HCT116 (cell line): ENCODE results near the gene EXOC4. TPM values are rescaled to one million over a fixed set of nuclear protein-coding genes. Genes with fewer than 3 reads are reported as not detected.

Experiments
- ATAC-seq: fragments of 200-7000 bp; cut with Tn5 transposase; 2 replicates; pipeline ENCODE4 v1.9.1; 2020; ENCODE audit warnings: mild to moderate bottlenecking, moderate library complexity
- BruUV-seq: library from RNA; stranded (reverse); fragments of 400-500 nt; replicated peaks from 2 replicates; lab custom pipeline; 2021; lab: Mats Ljungman, UMichigan
- CTCF ChIA-PET: fragments of 300-600 bp; sonication (Branson Sonifier 250); formaldehyde crosslinking; loops from one replicate; lab custom pipeline; 2021; ENCODE audit warnings: antibody characterized with exemption; lab: Charles Lee
- POLR2A ChIA-PET: fragments of 300-600, 350-600 bp; sonication (Branson Sonifier 250); formaldehyde crosslinking; loops from one replicate; lab custom pipeline; 2021; ENCODE audit warnings: antibody characterized with exemption; lab: Charles Lee
- RAD21 ChIA-PET, 2 experiments: fragments of 300-600 bp; sonication (Branson Sonifier 250); formaldehyde crosslinking; loops; one replicate each; lab custom pipeline; 2023; ENCODE audit warnings: low total read pairs in 2 of 2; ENCODE audit not compliant: uncharacterized antibody in 2 of 2, unreplicated experiment in 2 of 2, low non-redundant PET in 1 of 2; lab: Charles Lee
- DNase-seq: peaks from one replicate; pipeline ENCODE4 v3.0.0-alpha.2; 2010; ENCODE audit warnings: low read depth, low spot score
- H2AFZ ChIP-seq: fragments of 200-600 bp; shearing (Covaris generic), sonication (generic); 2 replicates; pipeline ENCODE4 v1.6.1; 2017; ENCODE audit warnings: low read depth, mixed run types, mixed read lengths, antibody characterized with exemption, low read length; ENCODE audit not compliant: poor library complexity, severe bottlenecking
- H3K27ac ChIP-seq: 2 replicates; pipeline ENCODE4 v1.5.1; 2012; ENCODE audit warnings: low read depth, low read length
- H3K27me3 ChIP-seq: fragments of 200-600 bp; sonication (generic); 2 replicates; pipeline ENCODE4 v1.6.1; 2016; ENCODE audit warnings: mixed run types, low read length, mixed read lengths; ENCODE audit not compliant: insufficient read depth
- H3K36me3 ChIP-seq, 2 experiments: fragments of 200-500 bp in 1 of 2; fragments of 200-600 bp in 1 of 2; sonication (Bioruptor generic) in 1 of 2; sonication (generic) in 1 of 2; 2 replicates each; pipeline versions ENCODE4 v1.5.1 to v1.6.1; 2014 to 2016; ENCODE audit warnings: low read length in 2 of 2, inconsistent platforms in 1 of 2, mixed read lengths in 1 of 2, mixed run types in 1 of 2; ENCODE audit not compliant: insufficient read depth in 2 of 2, control insufficient read depth in 1 of 2
- H3K4me1 ChIP-seq, 2 experiments: fragments of 200-600 bp in 1 of 2; sonication (generic) in 1 of 2; 2 replicates each; pipeline versions ENCODE4 v1.5.1 to v1.6.1; 2012 to 2017; ENCODE audit warnings: low read length in 2 of 2, inconsistent platforms in 1 of 2, mild to moderate bottlenecking in 1 of 2, mixed read lengths in 1 of 2, mixed run types in 1 of 2, moderate library complexity in 1 of 2; ENCODE audit not compliant: insufficient read depth in 2 of 2, control insufficient read depth in 1 of 2
- H3K4me2 ChIP-seq: fragments of 200-600 bp; sonication (generic); 2 replicates; pipeline ENCODE4 v1.6.1; 2017; ENCODE audit warnings: mixed run types, low read length, mixed read lengths
- H3K4me3 ChIP-seq, 2 experiments: fragments of 200-600 bp in 1 of 2; sonication (generic) in 1 of 2; replicated peaks in 1 of 2; 2 replicates each; pipeline ENCODE4 v1.5.1; 2011 to 2016; ENCODE audit warnings: low read length in 2 of 2, control low read depth in 1 of 2, low read depth in 1 of 2, mild to moderate bottlenecking in 1 of 2, mixed read lengths in 1 of 2, mixed run types in 1 of 2
- H3K79me2 ChIP-seq: fragments of 200-600 bp; sonication (generic); 2 replicates; pipeline ENCODE4 v1.6.1; 2017; ENCODE audit warnings: mild to moderate bottlenecking, mixed run types, low read length, moderate library complexity, mixed read lengths; ENCODE audit not compliant: insufficient read depth
- H3K9ac ChIP-seq: fragments of 200-600 bp; sonication (generic); 2 replicates; pipeline ENCODE4 v1.6.1; 2016; ENCODE audit warnings: low read length, mixed read lengths
- H3K9me2 ChIP-seq: fragments of 200-600 bp; sonication (generic), shearing (Covaris generic); 2 replicates; pipeline ENCODE4 v1.6.1; 2017; ENCODE audit warnings: mixed run types, mild to moderate bottlenecking, moderate library complexity; ENCODE audit not compliant: insufficient read depth
- H3K9me3 ChIP-seq, 2 experiments: fragments of 200-500 bp in 1 of 2; fragments of 200-600 bp in 1 of 2; sonication (Bioruptor generic) in 1 of 2; sonication (generic) in 1 of 2; 2 replicates each; pipeline ENCODE4 v1.6.1; 2014 to 2017; ENCODE audit warnings: low read length in 2 of 2, mixed read lengths in 2 of 2, inconsistent platforms in 1 of 2, low read depth in 1 of 2, mild to moderate bottlenecking in 1 of 2, mixed run types in 1 of 2, moderate library complexity in 1 of 2; ENCODE audit not compliant: control insufficient read depth in 1 of 2, insufficient read depth in 1 of 2
- H4K20me1 ChIP-seq: fragments of 200-600 bp; sonication (generic), shearing (Covaris generic); 2 replicates; pipeline ENCODE4 v1.6.1; 2017; ENCODE audit warnings: mixed run types, mild to moderate bottlenecking, moderate library complexity; ENCODE audit not compliant: insufficient read depth
- CEBPB ChIP-seq: IDR thresholded peaks from 2 replicates; pipeline ENCODE4 v1.6.1; 2012; ENCODE audit warnings: low read depth
- CTCF ChIP-seq, 3 experiments: fragments of 200-600 bp in 1 of 3; sonication (generic) in 1 of 3; IDR thresholded peaks in 2 of 3; conservative IDR thresholded peaks in 1 of 3; 2 replicates each; pipeline ENCODE4 v1.5.1; 2012 to 2017; ENCODE audit warnings: low read depth in 2 of 3, low read length in 2 of 3, antibody characterized with exemption in 1 of 3, borderline replicate concordance in 1 of 3, control low read depth in 1 of 3, mild to moderate bottlenecking in 1 of 3, mixed read lengths in 1 of 3, mixed run types in 1 of 3, moderate library complexity in 1 of 3; ENCODE audit not compliant: insufficient read depth in 1 of 3
- EGR1 ChIP-seq: IDR thresholded peaks from 2 replicates; pipeline ENCODE4 v1.6.1; 2012; ENCODE audit warnings: low read depth
- EZH2 ChIP-seq: fragments of 200-600 bp; sonication (generic); IDR thresholded peaks from 2 replicates; pipeline ENCODE4 v1.6.1; 2017; ENCODE audit warnings: antibody characterized with exemption, mixed run types
- EZH2phosphoT487 ChIP-seq: fragments of 200-600 bp; IDR thresholded peaks from 2 replicates; pipeline ENCODE4 v1.6.1; 2018; ENCODE audit warnings: antibody characterized with exemption, borderline replicate concordance
- RAD21 ChIP-seq: IDR thresholded peaks from 2 replicates; pipeline ENCODE4 v1.6.1; 2012; ENCODE audit warnings: low read depth, mild to moderate bottlenecking
- REST ChIP-seq: IDR thresholded peaks from 2 replicates; pipeline ENCODE4 v1.6.1; 2012; ENCODE audit warnings: low read depth
- SP1 ChIP-seq: IDR thresholded peaks from 2 replicates; pipeline ENCODE4 v1.6.1; 2012; ENCODE audit warnings: low read depth
- SRF ChIP-seq: IDR thresholded peaks from 2 replicates; pipeline ENCODE4 v1.6.1; 2012; ENCODE audit warnings: low read depth
- intact Hi-C: fragments of 100-400 bp; cut with micrococcal nuclease; formaldehyde crosslinking; loops from 2 replicates; pipeline ENCODE4 v1.10.0; 2022
- total RNA-seq: library from RNA; stranded (reverse); gene quantifications from one replicate; pipeline ENCODE4 v1.2.1, GENCODE V29; 2021; ENCODE audit not compliant: unreplicated experiment
- TF ChIP-seq, protein P1 (sequence below): IDR thresholded peaks from 2 replicates; pipeline ENCODE4 v1.6.1; 2012
- TF ChIP-seq, protein P2 (sequence below): IDR thresholded peaks from 2 replicates; pipeline ENCODE4 v1.6.1; 2011; ENCODE audit warnings: mild to moderate bottlenecking, low read length, moderate library complexity; ENCODE audit not compliant: insufficient replicate concordance; ENCODE audit errors: extremely low read depth

Gene EXOC4
- total RNA-seq, 1 experiment from 2014 or later, result 40.3 TPM

DNA sequence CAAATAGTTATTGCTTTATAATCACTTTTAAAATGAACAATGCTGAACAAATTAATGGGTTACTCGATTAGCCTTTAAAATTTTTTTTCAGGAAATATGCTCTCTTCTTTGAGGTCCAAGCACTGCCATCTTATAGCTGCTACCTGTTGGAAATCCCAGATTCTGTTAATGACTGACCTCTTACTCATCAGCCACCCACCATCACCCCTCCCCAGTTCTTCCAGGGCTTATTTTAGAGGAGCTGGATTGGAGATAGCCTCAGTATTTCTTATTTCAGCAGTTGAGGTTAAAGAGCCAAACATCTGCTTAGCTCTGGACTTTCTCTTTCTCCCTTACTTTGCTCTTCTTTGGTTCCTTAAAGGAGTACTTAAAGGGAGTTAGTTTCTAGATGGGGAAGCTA is 420.0 kb downstream of the EXOC4 start:
- DNase-seq, result no peak
- no peaks in the 10 kb centered on the region for H3K79me2 ChIP-seq
- ChIA-PET RAD21 (no interaction called here), POLR2A (no interaction called here)
- no peaks in the 10 kb centered on the region for H3K4me1 ChIP-seq
- H4K20me1 ChIP-seq, result no peaks in the 10 kb centered on the region
- no peaks in the 10 kb centered on the region for H3K36me3 ChIP-seq
- TF ChIP-seq RAD21, result no peak
- TF ChIP-seq, all 23 proteins: peak for 0
- Histone ChIP-seq H3K9ac (no peak overlapping the region), H3K9me3 (no peaks in the 10 kb centered on the region), H3K4me2 (no peak overlapping the region), H3K9me2 (no peaks in the 10 kb centered on the region), H3K4me3 (no peak overlapping the region), H3K27ac (no peak overlapping the region), H3K27me3 (no peaks in the 10 kb centered on the region), H2AFZ (no peak overlapping the region)
- BruUV-seq, result no TSS peak
- CTCF ChIA-PET, result no interaction called here
- ATAC-seq, result no peak
- intact Hi-C loops, result no loop called here

DNA sequence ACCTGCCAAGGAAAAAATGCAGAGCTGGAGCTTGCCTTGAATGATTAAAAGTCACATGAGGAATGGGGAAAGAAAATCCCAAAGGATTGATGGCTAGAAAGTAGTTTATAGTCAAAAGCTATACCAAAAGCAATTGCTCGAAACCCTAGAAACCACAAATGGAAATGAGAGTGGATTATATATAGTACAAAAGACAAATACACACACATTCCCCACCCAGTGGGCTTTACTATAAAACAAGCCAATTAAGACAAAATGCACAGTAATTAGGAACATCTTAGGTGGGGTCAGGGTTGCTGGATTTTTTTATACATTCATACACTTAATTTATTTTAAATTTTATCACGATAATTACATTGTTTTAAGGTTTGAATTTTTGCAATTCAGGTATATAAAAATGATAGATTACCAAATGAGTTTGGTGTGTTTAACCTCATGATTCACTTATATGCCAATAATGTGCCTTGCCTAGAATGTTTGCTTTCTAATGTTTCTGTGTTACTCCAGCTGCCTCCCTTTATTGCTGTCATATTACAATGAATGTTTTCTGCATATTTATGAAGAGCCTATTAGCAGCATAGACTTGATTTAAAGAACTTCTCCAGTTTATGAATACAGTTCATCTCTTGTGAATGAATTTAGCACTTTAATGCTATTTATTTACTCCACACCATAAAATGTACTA is 421.3 kb downstream of the EXOC4 start:
- CTCF ChIA-PET, result no interaction called here
- RAD21 ChIA-PET, result no interaction called here
- no peak for ATAC-seq
- Histone ChIP-seq H3K9ac (no peak overlapping the region), H3K79me2 (no peaks in the 10 kb centered on the region), H3K4me2 (no peak overlapping the region), H2AFZ (no peak overlapping the region), H3K27ac (no peak overlapping the region), H3K27me3 (no peaks in the 10 kb centered on the region), H4K20me1 (no peaks in the 10 kb centered on the region), H3K9me3 (no peaks in the 10 kb centered on the region), H3K4me3 (no peak overlapping the region), H3K9me2 (no peaks in the 10 kb centered on the region), H3K4me1 (no peaks in the 10 kb centered on the region), H3K36me3 (no peaks in the 10 kb centered on the region)
- POLR2A ChIA-PET, result no interaction called here
- intact Hi-C loops, result no loop called here
- DNase-seq, result no peak
- no TSS peak for BruUV-seq
- TF ChIP-seq EGR1 (no peak), CTCF (IDR thresholded peaks at IDR 0.05 in 2 of 3, conservative IDR thresholded peaks at IDR 0.05 in 1 of 3; ENCODE audit: borderline replicate concordance in 1 of 3, insufficient read depth in 1 of 3, low read depth in 2 of 3, low read length in 2 of 3) (no peak), EZH2 (no peak), SP1 (no peak), REST (no peak), SRF (no peak), CEBPB (no peak), EZH2phosphoT487 (no peak), RAD21 (no peak)
- TF ChIP-seq, protein P1, sequence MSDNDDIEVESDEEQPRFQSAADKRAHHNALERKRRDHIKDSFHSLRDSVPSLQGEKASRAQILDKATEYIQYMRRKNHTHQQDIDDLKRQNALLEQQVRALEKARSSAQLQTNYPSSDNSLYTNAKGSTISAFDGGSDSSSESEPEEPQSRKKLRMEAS, result no peak
- TF ChIP-seq, protein P2, sequence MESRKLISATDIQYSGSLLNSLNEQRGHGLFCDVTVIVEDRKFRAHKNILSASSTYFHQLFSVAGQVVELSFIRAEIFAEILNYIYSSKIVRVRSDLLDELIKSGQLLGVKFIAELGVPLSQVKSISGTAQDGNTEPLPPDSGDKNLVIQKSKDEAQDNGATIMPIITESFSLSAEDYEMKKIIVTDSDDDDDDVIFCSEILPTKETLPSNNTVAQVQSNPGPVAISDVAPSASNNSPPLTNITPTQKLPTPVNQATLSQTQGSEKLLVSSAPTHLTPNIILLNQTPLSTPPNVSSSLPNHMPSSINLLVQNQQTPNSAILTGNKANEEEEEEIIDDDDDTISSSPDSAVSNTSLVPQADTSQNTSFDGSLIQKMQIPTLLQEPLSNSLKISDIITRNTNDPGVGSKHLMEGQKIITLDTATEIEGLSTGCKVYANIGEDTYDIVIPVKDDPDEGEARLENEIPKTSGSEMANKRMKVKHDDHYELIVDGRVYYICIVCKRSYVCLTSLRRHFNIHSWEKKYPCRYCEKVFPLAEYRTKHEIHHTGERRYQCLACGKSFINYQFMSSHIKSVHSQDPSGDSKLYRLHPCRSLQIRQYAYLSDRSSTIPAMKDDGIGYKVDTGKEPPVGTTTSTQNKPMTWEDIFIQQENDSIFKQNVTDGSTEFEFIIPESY, result no peak
